Endothelial cell of umbilical vein (primary cell): ENCODE data around the gene POLR1H.
A peak's percentile ranks its signal among the peaks of the same experiment; 100 is the strongest.

ENCODE experiments used
- EZH2 ChIP-seq: IDR thresholded peaks from 2 replicates; pipeline ENCODE4 v1.6.1; 2012; ENCODE audit warnings: borderline replicate concordance, low read depth, mild to moderate bottlenecking, moderate library complexity, low read length, inconsistent platforms; ENCODE audit not compliant: severe bottlenecking
- FOS ChIP-seq: IDR thresholded peaks from 2 replicates; pipeline ENCODE4 v1.6.1; 2011; ENCODE audit warnings: mild to moderate bottlenecking, low read length, moderate library complexity, borderline replicate concordance; ENCODE audit not compliant: insufficient read depth
- GATA2 ChIP-seq: IDR thresholded peaks from 2 replicates; pipeline ENCODE4 v1.7.0; 2011; ENCODE audit warnings: low read depth, mild to moderate bottlenecking, moderate library complexity, mixed read lengths, low read length; ENCODE audit not compliant: insufficient read length, insufficient read depth
- JUN ChIP-seq: IDR thresholded peaks from 2 replicates; pipeline ENCODE4 v1.6.1; 2011; ENCODE audit warnings: borderline replicate concordance, low read depth; ENCODE audit not compliant: insufficient read length, insufficient read depth
- MYC ChIP-seq: IDR thresholded peaks from one replicate; pipeline ENCODE4 v1.6.1; 2011; ENCODE audit warnings: mild to moderate bottlenecking, low read depth, low read length
- POLR2A ChIP-seq: IDR thresholded peaks from 2 replicates; pipeline ENCODE4 v1.6.1; 2012; ENCODE audit warnings: low read depth, mild to moderate bottlenecking, control low read depth, low read length
- POLR2AphosphoS5 ChIP-seq: IDR thresholded peaks from 2 replicates; pipeline ENCODE4 v1.6.1; 2012; ENCODE audit warnings: low read depth, mild to moderate bottlenecking, control low read depth, low read length, moderate library complexity; ENCODE audit not compliant: insufficient read depth
- TF ChIP-seq, protein P1 (sequence below), 2 donors: IDR thresholded peaks; 1 replicate in 1 of 2; 2 replicates in 1 of 2; pipeline ENCODE4 v1.5.1; 2011; ENCODE audit warnings: low read length in 2 of 2, mild to moderate bottlenecking in 2 of 2, moderate library complexity in 2 of 2, control low read depth in 1 of 2, inconsistent platforms in 1 of 2, low read depth in 1 of 2; ENCODE audit not compliant: insufficient read depth in 1 of 2; ENCODE audit errors: extremely low read depth in 1 of 2
- TF ChIP-seq, protein P2 (sequence below): IDR thresholded peaks from 2 replicates; pipeline ENCODE4 v1.6.1; 2011; ENCODE audit not compliant: insufficient read depth, insufficient read length

DNA sequence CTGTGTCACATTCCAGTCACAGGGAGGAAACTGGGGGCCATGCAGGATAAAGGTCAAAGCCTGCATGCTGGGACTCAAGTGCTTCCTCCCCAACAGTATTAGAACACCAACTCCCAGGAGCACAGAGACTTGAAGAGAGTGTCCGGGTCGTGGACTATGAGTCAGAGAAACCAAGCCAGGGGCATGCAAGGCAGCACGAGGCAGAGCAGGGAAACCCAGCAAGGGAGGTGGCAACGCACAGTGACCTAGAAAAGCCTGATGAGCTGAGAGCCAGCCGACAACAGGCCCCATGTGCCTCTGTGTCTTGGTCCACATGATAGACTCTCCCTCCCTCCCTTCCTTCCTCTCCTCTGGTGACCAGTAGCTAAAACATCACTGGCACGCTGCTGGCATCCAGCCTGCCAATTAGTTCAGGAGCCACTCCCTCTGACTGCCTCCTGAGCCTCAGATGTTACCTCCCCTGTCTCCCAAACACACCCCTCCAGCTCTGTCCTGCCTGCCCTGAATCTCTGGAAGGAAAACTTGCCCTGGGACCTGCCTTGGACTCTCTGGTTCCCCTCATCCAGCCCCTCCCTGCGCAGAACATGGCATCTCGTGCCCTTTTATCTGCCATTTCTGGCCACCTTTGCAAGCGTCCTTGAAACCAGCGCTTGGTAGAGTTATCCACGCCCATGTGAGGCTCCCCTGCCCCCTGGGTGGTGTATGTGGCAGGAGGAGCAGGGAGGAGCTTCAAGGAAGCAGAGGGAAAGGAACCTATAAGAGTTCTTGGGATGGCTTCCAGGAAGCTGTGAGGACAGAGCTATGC, 30.7 kb downstream of the POLR1H start:
- TF ChIP-seq JUN (no peak), EZH2 (no peak), POLR2A (no peak), MYC (no peak), POLR2AphosphoS5 (no peak), FOS (peak; percentile 21), GATA2 (no peak)
- TF ChIP-seq, protein P1, sequence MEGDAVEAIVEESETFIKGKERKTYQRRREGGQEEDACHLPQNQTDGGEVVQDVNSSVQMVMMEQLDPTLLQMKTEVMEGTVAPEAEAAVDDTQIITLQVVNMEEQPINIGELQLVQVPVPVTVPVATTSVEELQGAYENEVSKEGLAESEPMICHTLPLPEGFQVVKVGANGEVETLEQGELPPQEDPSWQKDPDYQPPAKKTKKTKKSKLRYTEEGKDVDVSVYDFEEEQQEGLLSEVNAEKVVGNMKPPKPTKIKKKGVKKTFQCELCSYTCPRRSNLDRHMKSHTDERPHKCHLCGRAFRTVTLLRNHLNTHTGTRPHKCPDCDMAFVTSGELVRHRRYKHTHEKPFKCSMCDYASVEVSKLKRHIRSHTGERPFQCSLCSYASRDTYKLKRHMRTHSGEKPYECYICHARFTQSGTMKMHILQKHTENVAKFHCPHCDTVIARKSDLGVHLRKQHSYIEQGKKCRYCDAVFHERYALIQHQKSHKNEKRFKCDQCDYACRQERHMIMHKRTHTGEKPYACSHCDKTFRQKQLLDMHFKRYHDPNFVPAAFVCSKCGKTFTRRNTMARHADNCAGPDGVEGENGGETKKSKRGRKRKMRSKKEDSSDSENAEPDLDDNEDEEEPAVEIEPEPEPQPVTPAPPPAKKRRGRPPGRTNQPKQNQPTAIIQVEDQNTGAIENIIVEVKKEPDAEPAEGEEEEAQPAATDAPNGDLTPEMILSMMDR (IDR thresholded peaks at IDR 0.05; ENCODE audit: extremely low read depth in 1 of 2, insufficient read depth in 1 of 2, low read depth in 1 of 2, low read length in 2 of 2) = no peak
- TF ChIP-seq, protein P2, sequence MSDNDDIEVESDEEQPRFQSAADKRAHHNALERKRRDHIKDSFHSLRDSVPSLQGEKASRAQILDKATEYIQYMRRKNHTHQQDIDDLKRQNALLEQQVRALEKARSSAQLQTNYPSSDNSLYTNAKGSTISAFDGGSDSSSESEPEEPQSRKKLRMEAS = no peak
